Erythroblast (primary cell): Measurements from ENCODE around the gene PTPRT.

ENCODE experiments used
- DNase-seq, 2 experiments: peaks; one replicate each; lab custom pipeline; 2025; lab: John Stamatoyannopoulos, UW
- GATA1 ChIP-seq: IDR thresholded peaks from 2 replicates; pipeline ENCODE4 v1.6.1; 2011; ENCODE audit warnings: low read depth, mild to moderate bottlenecking, control low read depth, low read length, moderate library complexity
- POLR2A ChIP-seq: IDR thresholded peaks from 2 replicates; pipeline ENCODE4 v1.6.1; 2011; ENCODE audit warnings: mild to moderate bottlenecking, low read length

PTPRT gene

GRCh38 chr20:42703744-42704143 is 486.0 kb downstream of the PTPRT start:
- no peak for DNase-seq

GRCh38 chr20:42701948-42702347 is 487.8 kb downstream of the PTPRT start:
- TF ChIP-seq GATA1: no peak
- DNase-seq: no peak

More at GRCh38 chr20:42703744-42704143, 486.0 kb downstream of the PTPRT start:
- TF ChIP-seq POLR2A: no peak
- no peak for TF ChIP-seq GATA1

- TF ChIP-seq POLR2A (no peak), GATA1 (no peak)
- DNase-seq: no peak
These were observed 489.3 kb downstream of the PTPRT start for GRCh38 chr20:42700372-42700771.

- no peak for DNase-seq
- TF ChIP-seq POLR2A (no peak), GATA1 (no peak)
These were observed 491.7 kb downstream of the PTPRT start for GRCh38 chr20:42697962-42698361.

- TF ChIP-seq GATA1: no peak
- TF ChIP-seq POLR2A: no peak
- no peak for DNase-seq
These were observed 498.8 kb downstream of the PTPRT start for GRCh38 chr20:42690842-42691437.

GRCh38 chr20:42688576-42688975 is 501.1 kb downstream of the PTPRT start:
- no peak for DNase-seq
- TF ChIP-seq GATA1: no peak
- no peak for TF ChIP-seq POLR2A

- no peak for TF ChIP-seq POLR2A
- TF ChIP-seq GATA1: no peak
- no peak for DNase-seq
These were observed 503.6 kb downstream of the PTPRT start for GRCh38 chr20:42686057-42686456.

- TF ChIP-seq POLR2A (no peak), GATA1 (no peak)
- DNase-seq: no peak
These were observed 510.8 kb downstream of the PTPRT start for GRCh38 chr20:42678895-42679294.

- no peak for DNase-seq
- TF ChIP-seq GATA1 (no peak), POLR2A (no peak)
These were observed 533.6 kb downstream of the PTPRT start for GRCh38 chr20:42656130-42656529.

GRCh38 chr20:42652266-42652665 is 537.4 kb downstream of the PTPRT start:
- TF ChIP-seq POLR2A: no peak
- TF ChIP-seq GATA1: no peak

GRCh38 chr20:42650191-42650746 is 539.4 kb downstream of the PTPRT start:
- no peak for DNase-seq
- no peak for TF ChIP-seq POLR2A
- no peak for TF ChIP-seq GATA1

More at GRCh38 chr20:42652266-42652665, 537.4 kb downstream of the PTPRT start:
- no peak for DNase-seq

- TF ChIP-seq GATA1 (no peak), POLR2A (no peak)
- DNase-seq: no peak
These were observed 540.0 kb downstream of the PTPRT start for GRCh38 chr20:42649748-42650147.

GRCh38 chr20:42646250-42646649 is 543.5 kb downstream of the PTPRT start:
- DNase-seq: no peak
- no peak for TF ChIP-seq GATA1
- TF ChIP-seq POLR2A: no peak

- DNase-seq: no peak
- no peak for TF ChIP-seq POLR2A
- no peak for TF ChIP-seq GATA1
These were observed 547.8 kb downstream of the PTPRT start for GRCh38 chr20:42641886-42642285.

GRCh38 chr20:42639140-42639539 is 550.6 kb downstream of the PTPRT start:
- no peak for DNase-seq
- TF ChIP-seq GATA1 (no peak), POLR2A (no peak)
